HepG2 (cell line): ENCODE results near the gene LTA4H. TPM values are rescaled to one million over a fixed set of nuclear protein-coding genes. Genes with fewer than 3 reads are reported as not detected.

ENCODE experiments used
- AKAP8 ChIP-seq: sonication (generic); formaldehyde crosslinking; IDR thresholded peaks from 2 replicates; pipeline ENCODE4 v1.5.1; 2020; ENCODE audit warnings: mild to moderate bottlenecking, missing genetic modification reagents
- ARID2 ChIP-seq: sonication (generic); formaldehyde crosslinking; IDR thresholded peaks from 2 replicates; pipeline ENCODE4 v1.8.1; 2022; ENCODE audit warnings: mild to moderate bottlenecking, missing genetic modification reagents, borderline replicate concordance
- EZH2 ChIP-seq: conservative IDR thresholded peaks from 2 replicates; pipeline ENCODE4 v1.6.1; 2012; ENCODE audit warnings: mild to moderate bottlenecking, low read depth, low read length, moderate library complexity
- FOXK2 ChIP-seq: fragments of 450-650 bp; IDR thresholded peaks from 2 replicates; pipeline ENCODE4 v1.6.1; 2016
- FOXO4 ChIP-seq: sonication (generic); formaldehyde crosslinking; conservative IDR thresholded peaks from 2 replicates; pipeline ENCODE4 v1.8.1; 2023; ENCODE audit warnings: missing genetic modification reagents
- HIVEP1 ChIP-seq: sonication (generic); formaldehyde crosslinking; IDR thresholded peaks from 2 replicates; pipeline ENCODE4 v1.4.0; 2020; ENCODE audit warnings: mild to moderate bottlenecking, missing genetic modification reagents
- HNRNPUL1 ChIP-seq: fragments of 200-400 bp; formaldehyde crosslinking; IDR thresholded peaks from 2 replicates; pipeline ENCODE4 v1.6.1; 2017; ENCODE audit warnings: low read depth, mild to moderate bottlenecking, low read length, moderate library complexity
- MIER2 ChIP-seq: IDR thresholded peaks from 2 replicates; pipeline ENCODE4 v1.6.1; 2016; ENCODE audit warnings: missing biosample characterization, missing genetic modification reagents
- NCOA1 ChIP-seq: sonication (generic); formaldehyde crosslinking; IDR thresholded peaks from 2 replicates; pipeline ENCODE4 v1.9.0; 2021; ENCODE audit warnings: missing genetic modification reagents
- NONO ChIP-seq, 2 experiments: fragments of 450-650 bp in 1 of 2; sonication (generic) in 1 of 2; formaldehyde crosslinking in 1 of 2; IDR thresholded peaks in 1 of 2; conservative IDR thresholded peaks in 1 of 2; 2 replicates each; pipeline versions ENCODE4 v1.6.1 to v1.8.0; 2017 to 2022; ENCODE audit warnings: mild to moderate bottlenecking in 1 of 2, missing genetic modification reagents in 1 of 2, moderate library complexity in 1 of 2
- SIX4 ChIP-seq: sonication (generic); formaldehyde crosslinking; IDR thresholded peaks from 2 replicates; pipeline ENCODE4 v1.4.0; 2020; ENCODE audit warnings: missing genetic modification reagents
- ZNF121 ChIP-seq: sonication (generic); formaldehyde crosslinking; IDR thresholded peaks from 2 replicates; pipeline ENCODE4 v1.5.0; 2020; ENCODE audit warnings: mild to moderate bottlenecking, missing genetic modification reagents
- ZNF282 ChIP-seq: fragments of 450-650 bp; IDR thresholded peaks from 2 replicates; pipeline ENCODE4 v1.6.1; 2018; ENCODE audit not compliant: partially characterized antibody
- ZNF329 ChIP-seq: sonication (generic); formaldehyde crosslinking; IDR thresholded peaks from 2 replicates; pipeline ENCODE4 v1.9.0; 2021; ENCODE audit warnings: low read depth, mild to moderate bottlenecking, missing genetic modification reagents
- ZNF446 ChIP-seq: sonication (generic); formaldehyde crosslinking; IDR thresholded peaks from 2 replicates; pipeline ENCODE4 v1.5.0; 2020; ENCODE audit warnings: mild to moderate bottlenecking, missing genetic modification reagents
- ZNF724P ChIP-seq: sonication (generic); formaldehyde crosslinking; IDR thresholded peaks from 2 replicates; pipeline ENCODE4 v1.8.0; 2022; ENCODE audit warnings: missing genetic modification reagents, borderline replicate concordance
- ZNF800 ChIP-seq: sonication (generic); formaldehyde crosslinking; IDR thresholded peaks from 2 replicates; pipeline ENCODE4 v1.4.0; 2020; ENCODE audit warnings: missing genetic modification reagents
- ZSCAN31 ChIP-seq: sonication (generic); formaldehyde crosslinking; IDR thresholded peaks from 2 replicates; pipeline ENCODE4 v1.5.0; 2020; ENCODE audit warnings: low read depth, mild to moderate bottlenecking, missing genetic modification reagents
- polyA plus RNA-seq, 8 experiments: library from polyadenylated mRNA; depleted of rRNA in 3 of 8; stranded (reverse) in 7 of 8; unstranded in 1 of 8; fragments of >200 nt; fragmentation: Illumina TruSeq in 4 of 8; extraction: Trizol in 4 of 8; gene quantifications; 2 replicates each; pipeline versions ENCODE4 v1.2.1 to v1.2.3, GENCODE V29; 2011 to 2016; ENCODE audit warnings: low read depth in 4 of 8, missing spikeins in 1 of 8, mixed read lengths in 1 of 8; ENCODE audit not compliant: insufficient read depth in 1 of 8
- total RNA-seq, 5 experiments: library from RNA; depleted of rRNA; stranded (reverse); fragments of >200 nt; fragmentation: Illumina TruSeq; extraction: Trizol; gene quantifications; 2 replicates each; pipeline ENCODE4 v1.2.3, GENCODE V29; 2016; ENCODE audit warnings: low read depth in 1 of 5
- TF ChIP-seq, protein P1 (sequence below): sonication (generic); formaldehyde crosslinking; IDR thresholded peaks from 2 replicates; pipeline ENCODE4 v1.8.0; 2022; ENCODE audit warnings: mild to moderate bottlenecking, missing genetic modification reagents
- TF ChIP-seq, protein P2 (sequence below): sonication (generic); formaldehyde crosslinking; IDR thresholded peaks from 2 replicates; pipeline ENCODE4 v1.8.1; 2023; ENCODE audit warnings: missing genetic modification reagents, inconsistent platforms, borderline replicate concordance

Gene LTA4H
- total and polyA plus RNA-seq, 2 of the 13 experiments (the other 11 are each of a cell fraction or from before 2014, with no cell fraction given): 87.5 to 90.4 TPM

- peak; percentile 59; the same call in 1 of the 2 replicates for TF ChIP-seq FOXK2
- TF ChIP-seq AKAP8 (CRISPR knock-in tag): peak; percentile 62; the same call in 1 of the 2 replicates
- TF ChIP-seq EZH2: no peak
- no peak for TF ChIP-seq HNRNPUL1
- TF ChIP-seq, protein P1, sequence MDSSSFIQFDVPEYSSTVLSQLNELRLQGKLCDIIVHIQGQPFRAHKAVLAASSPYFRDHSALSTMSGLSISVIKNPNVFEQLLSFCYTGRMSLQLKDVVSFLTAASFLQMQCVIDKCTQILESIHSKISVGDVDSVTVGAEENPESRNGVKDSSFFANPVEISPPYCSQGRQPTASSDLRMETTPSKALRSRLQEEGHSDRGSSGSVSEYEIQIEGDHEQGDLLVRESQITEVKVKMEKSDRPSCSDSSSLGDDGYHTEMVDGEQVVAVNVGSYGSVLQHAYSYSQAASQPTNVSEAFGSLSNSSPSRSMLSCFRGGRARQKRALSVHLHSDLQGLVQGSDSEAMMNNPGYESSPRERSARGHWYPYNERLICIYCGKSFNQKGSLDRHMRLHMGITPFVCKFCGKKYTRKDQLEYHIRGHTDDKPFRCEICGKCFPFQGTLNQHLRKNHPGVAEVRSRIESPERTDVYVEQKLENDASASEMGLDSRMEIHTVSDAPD: no peak
- TF ChIP-seq NONO (IDR thresholded peaks at IDR 0.05): no peak
- TF ChIP-seq NONO (CRISPR knock-in tag; conservative IDR thresholded peaks at IDR 0.05): peak; percentile 85; the same call in 1 of the 2 replicates
- TF ChIP-seq ZNF446 (CRISPR knock-in tag): 0 out of 2 replicates have a peak, but pooled peaks have one; percentile 21
- TF ChIP-seq ZNF121 (CRISPR knock-in tag): no peak
- TF ChIP-seq ZNF724P: peak; percentile 68; the same call in 1 of the 2 replicates
- TF ChIP-seq, protein P2, sequence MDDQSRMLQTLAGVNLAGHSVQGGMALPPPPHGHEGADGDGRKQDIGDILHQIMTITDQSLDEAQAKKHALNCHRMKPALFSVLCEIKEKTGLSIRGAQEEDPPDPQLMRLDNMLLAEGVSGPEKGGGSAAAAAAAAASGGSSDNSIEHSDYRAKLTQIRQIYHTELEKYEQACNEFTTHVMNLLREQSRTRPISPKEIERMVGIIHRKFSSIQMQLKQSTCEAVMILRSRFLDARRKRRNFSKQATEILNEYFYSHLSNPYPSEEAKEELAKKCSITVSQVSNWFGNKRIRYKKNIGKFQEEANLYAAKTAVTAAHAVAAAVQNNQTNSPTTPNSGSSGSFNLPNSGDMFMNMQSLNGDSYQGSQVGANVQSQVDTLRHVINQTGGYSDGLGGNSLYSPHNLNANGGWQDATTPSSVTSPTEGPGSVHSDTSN (CRISPR knock-in tag): no peak
- TF ChIP-seq HIVEP1 (CRISPR knock-in tag): no peak; the same call in 1 of the 2 replicates
- no peak for TF ChIP-seq SIX4 (CRISPR knock-in tag)
- peak; percentile 71; the same call in 1 of the 2 replicates for TF ChIP-seq MIER2 (CRISPR knock-in tag)
- TF ChIP-seq ARID2: no peak
- TF ChIP-seq ZSCAN31: no peak
- no peak for TF ChIP-seq FOXO4
- no peak for TF ChIP-seq ZNF329 (CRISPR knock-in tag)
- no peak for TF ChIP-seq ZNF282
- no peak for TF ChIP-seq ZNF800 (CRISPR knock-in tag)
- TF ChIP-seq NCOA1 (CRISPR knock-in tag): no peak
Observed at GRCh38 chr12:96035283-96036236, at the start of gene LTA4H (continued).
